ENCODE measurements around the gene PGLYRP4.

PGLYRP4 gene

GRCh38 chr1:153379591-153379990 is 30.9 kb upstream of the PGLYRP4 start:
- in situ Hi-C loops (cut with MboI; ENCODE audit: low sequenced_read_pairs) = no loop called here

GRCh38 chr1:153375511-153375910 is 26.9 kb upstream of the PGLYRP4 start, which contains the start of gene S100A12:
TSS of gene S100A12 (minus strand) at chr1:153375621. CDS start at chr1:153374592, 1,029 bp downstream.
- in situ Hi-C loops (cut with MboI; ENCODE audit: low sequenced_read_pairs) = no loop called here

GRCh38 chr1:153374071-153374470 is 25.4 kb upstream of the PGLYRP4 start:
- in situ Hi-C loops (cut with MboI; ENCODE audit: low sequenced_read_pairs) = no loop called here

GRCh38 chr1:153372571-153372970 is 23.9 kb upstream of the PGLYRP4 start:
- in situ Hi-C loops (cut with MboI; ENCODE audit: low sequenced_read_pairs) = no loop called here

- in situ Hi-C loops (cut with MboI; ENCODE audit: low sequenced_read_pairs) = no loop called here
Observed at GRCh38 chr1:153371231-153371630, 22.6 kb upstream of the PGLYRP4 start.

GRCh38 chr1:153370146-153370545 is 21.5 kb upstream of the PGLYRP4 start:
- in situ Hi-C loops (cut with MboI; ENCODE audit: low sequenced_read_pairs) = no loop called here

- in situ Hi-C loops (cut with MboI; ENCODE audit: low sequenced_read_pairs) = no loop called here
Observed at GRCh38 chr1:153368495-153368894, 19.9 kb upstream of the PGLYRP4 start.

GRCh38 chr1:153367090-153367489 is 18.4 kb upstream of the PGLYRP4 start:
- in situ Hi-C loops (cut with MboI; ENCODE audit: low sequenced_read_pairs) = no loop called here

GRCh38 chr1:153366261-153366660 is 17.6 kb upstream of the PGLYRP4 start:
- in situ Hi-C loops (cut with MboI; ENCODE audit: low sequenced_read_pairs) = no loop called here

GRCh38 chr1:153365696-153366095 is 17.1 kb upstream of the PGLYRP4 start:
- in situ Hi-C loops (cut with MboI; ENCODE audit: low sequenced_read_pairs) = no loop called here

- in situ Hi-C loops (cut with MboI; ENCODE audit: low sequenced_read_pairs) = loop anchor here (5.0 kb wide), 1 partner anchor 37 kb away; no protein-coding TSS in a partner anchor
Observed at GRCh38 chr1:153364766-153365666, 16.4 kb upstream of the PGLYRP4 start.

GRCh38 chr1:153364156-153364555 is 15.5 kb upstream of the PGLYRP4 start:
- in situ Hi-C loops (cut with MboI; ENCODE audit: low sequenced_read_pairs) = loop anchor here (5.0 kb wide), 1 partner anchor 38 kb away; no protein-coding TSS in a partner anchor

- in situ Hi-C loops (cut with MboI; ENCODE audit: low sequenced_read_pairs) = loop anchor here (5.0 kb wide), 1 partner anchor 39 kb away; no protein-coding TSS in a partner anchor
Observed at GRCh38 chr1:153363641-153364040, 15.0 kb upstream of the PGLYRP4 start.

- in situ Hi-C loops (cut with MboI; ENCODE audit: low sequenced_read_pairs) = loop anchor here (5.0 kb wide), 1 partner anchor 40 kb away; no protein-coding TSS in a partner anchor
Observed at GRCh38 chr1:153362187-153362775, 13.6 kb upstream of the PGLYRP4 start.

GRCh38 chr1:153361480-153362109 is 13.0 kb upstream of the PGLYRP4 start:
- in situ Hi-C loops (cut with MboI; ENCODE audit: low sequenced_read_pairs) = loop anchor here (5.0 kb wide), 1 partner anchor 41 kb away; no protein-coding TSS in a partner anchor

- in situ Hi-C loops (cut with MboI; ENCODE audit: low sequenced_read_pairs) = loop anchor here (5.0 kb wide), 1 partner anchor 41 kb away; no protein-coding TSS in a partner anchor
Observed at GRCh38 chr1:153360592-153361479, 12.2 kb upstream of the PGLYRP4 start.

GRCh38 chr1:153360190-153360589 is 11.5 kb upstream of the PGLYRP4 start:
- in situ Hi-C loops (cut with MboI; ENCODE audit: low sequenced_read_pairs) = loop anchor here (5.0 kb wide), 1 partner anchor 42 kb away; no protein-coding TSS in a partner anchor

GRCh38 chr1:153359241-153359640 is 10.6 kb upstream of the PGLYRP4 start:
- in situ Hi-C loops (cut with MboI; ENCODE audit: low sequenced_read_pairs) = no loop called here

- in situ Hi-C loops (cut with MboI; ENCODE audit: low sequenced_read_pairs) = no loop called here
Observed at GRCh38 chr1:153358691-153358975, 10.0 kb upstream of the PGLYRP4 start.
